ENCODE results near the gene MAST4. TPM values are rescaled to one million over a fixed set of nuclear protein-coding genes. Genes with fewer than 3 reads are reported as not detected.

MAST4 gene
- total and polyA plus RNA-seq, 2 of the 13 experiments (the other 11 are each of a cell fraction or from before 2014, with no cell fraction given), result 3.4 to 3.7 TPM

DNA sequence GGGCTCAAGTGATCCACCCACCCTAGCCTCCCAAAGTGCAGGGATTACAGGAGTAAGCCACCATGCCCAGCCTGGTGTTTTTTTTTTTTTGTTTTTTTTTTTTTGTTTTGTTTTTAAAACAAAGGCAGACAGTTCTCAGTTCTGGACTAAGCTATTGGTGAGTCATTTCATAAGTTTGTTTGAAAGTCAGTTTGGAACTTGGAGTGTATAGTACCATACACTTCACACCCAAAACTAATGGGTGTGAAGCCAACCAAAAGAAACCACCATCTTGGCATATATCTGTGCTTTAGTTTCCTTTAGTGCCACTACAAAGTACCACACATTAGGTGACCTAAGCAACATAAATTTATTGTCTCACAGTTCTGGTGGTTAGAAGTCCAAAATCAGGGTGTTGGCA, 13.4 kb downstream of the MAST4 start:
- no peaks in the 10 kb centered on the region for H3K9me3 ChIP-seq (ENCODE audit: low read length)
- in situ Hi-C loops (cut with HindIII; ENCODE audit: extremely low pct_ligation_motif_present, low pct_unique_long_range_greater_than_20kb) (no loop called here), intact Hi-C loops (cut with micrococcal nuclease; ENCODE audit: unreplicated experiment) (no loop called here)
- peak overlapping the region; percentile 3 for H2AFZ ChIP-seq (ENCODE audit: low read length)
- H3K27ac ChIP-seq (ENCODE audit: extremely low read length, insufficient read depth, low read length), result no peak overlapping the region
- ChIA-PET CTCF (ENCODE audit: low intra/inter-chr PET ratio, low total read pairs) (no interaction called here), POLR2A (no interaction called here)
- no peaks in the 10 kb centered on the region for H3K79me2 ChIP-seq (ENCODE audit: insufficient read depth, low read length)
- H3K36me3 ChIP-seq (replicated peaks in 1 of 2; ENCODE audit: control insufficient read depth in 1 of 2, insufficient read depth in 2 of 2, low read length in 2 of 2), result no peaks in the 10 kb centered on the region
- TF ChIP-seq RORA (CRISPR knock-in tag; IDR thresholded peaks at IDR 0.05) (no peak), GZF1 (CRISPR knock-in tag; IDR thresholded peaks at IDR 0.05) (no peak)
- TF ChIP-seq, protein P1, sequence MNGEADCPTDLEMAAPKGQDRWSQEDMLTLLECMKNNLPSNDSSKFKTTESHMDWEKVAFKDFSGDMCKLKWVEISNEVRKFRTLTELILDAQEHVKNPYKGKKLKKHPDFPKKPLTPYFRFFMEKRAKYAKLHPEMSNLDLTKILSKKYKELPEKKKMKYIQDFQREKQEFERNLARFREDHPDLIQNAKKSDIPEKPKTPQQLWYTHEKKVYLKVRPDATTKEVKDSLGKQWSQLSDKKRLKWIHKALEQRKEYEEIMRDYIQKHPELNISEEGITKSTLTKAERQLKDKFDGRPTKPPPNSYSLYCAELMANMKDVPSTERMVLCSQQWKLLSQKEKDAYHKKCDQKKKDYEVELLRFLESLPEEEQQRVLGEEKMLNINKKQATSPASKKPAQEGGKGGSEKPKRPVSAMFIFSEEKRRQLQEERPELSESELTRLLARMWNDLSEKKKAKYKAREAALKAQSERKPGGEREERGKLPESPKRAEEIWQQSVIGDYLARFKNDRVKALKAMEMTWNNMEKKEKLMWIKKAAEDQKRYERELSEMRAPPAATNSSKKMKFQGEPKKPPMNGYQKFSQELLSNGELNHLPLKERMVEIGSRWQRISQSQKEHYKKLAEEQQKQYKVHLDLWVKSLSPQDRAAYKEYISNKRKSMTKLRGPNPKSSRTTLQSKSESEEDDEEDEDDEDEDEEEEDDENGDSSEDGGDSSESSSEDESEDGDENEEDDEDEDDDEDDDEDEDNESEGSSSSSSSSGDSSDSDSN (CRISPR knock-in tag; IDR thresholded peaks at IDR 0.05), result no peak
- H3K4me3 ChIP-seq (replicated peaks in 1 of 3; ENCODE audit: insufficient read depth in 1 of 3, low read depth in 2 of 3, low read length in 3 of 3), result no peak overlapping the region
- FAIRE-seq (no peak), DNase-seq (ENCODE audit: low spot score) (no peak), ATAC-seq (no peak)
- 0 out of 5 replicates have a peak, but pooled peaks cover 0 to 1% of the 10 kb centered on the region in 2 experiments for H3K27me3 ChIP-seq (ENCODE audit: control insufficient read depth in 1 of 2, insufficient read depth in 2 of 2, low read length in 2 of 2)
- no TSS peak for BruUV-seq (replicated peaks)
- no peak overlapping the region for H3K4me2 ChIP-seq (ENCODE audit: low read depth, low read length)
- H3K9ac ChIP-seq (ENCODE audit: insufficient read depth, low read depth, low read length), result no peak overlapping the region
- H4K20me1 ChIP-seq (ENCODE audit: insufficient read depth, low read length), result no peaks in the 10 kb centered on the region
- H3K4me1 ChIP-seq (ENCODE audit: insufficient read depth, low read length), result no peaks in the 10 kb centered on the region

GRCh38 chr5:66612226-66612625, 16.0 kb downstream of the MAST4 start:
- Histone ChIP-seq H2AFZ (ENCODE audit: low read length) (no peak overlapping the region), H3K79me2 (ENCODE audit: insufficient read depth, low read length) (no peaks in the 10 kb centered on the region), H3K4me3 (replicated peaks in 1 of 3; ENCODE audit: insufficient read depth in 1 of 3, low read depth in 2 of 3, low read length in 3 of 3) (no peak overlapping the region), H3K27me3 (ENCODE audit: control insufficient read depth in 1 of 2, insufficient read depth in 2 of 2, low read length in 2 of 2) (0 out of 5 replicates have a peak, but pooled peaks cover 0 to 8% of the 10 kb centered on the region in 2 experiments), H3K4me2 (ENCODE audit: low read depth, low read length) (no peak overlapping the region), H4K20me1 (ENCODE audit: insufficient read depth, low read length) (no peaks in the 10 kb centered on the region), H3K9me3 (ENCODE audit: low read length) (no peaks in the 10 kb centered on the region), H3K36me3 (replicated peaks in 1 of 2; ENCODE audit: control insufficient read depth in 1 of 2, insufficient read depth in 2 of 2, low read length in 2 of 2) (no peaks in the 10 kb centered on the region), H3K4me1 (ENCODE audit: insufficient read depth, low read length) (no peaks in the 10 kb centered on the region), H3K9ac (ENCODE audit: insufficient read depth, low read depth, low read length) (no peak overlapping the region), H3K27ac (ENCODE audit: extremely low read length, insufficient read depth, low read length) (no peak overlapping the region)
- DNase-seq (ENCODE audit: low spot score), result no peak
- FAIRE-seq, result no peak
- CTCF ChIA-PET (ENCODE audit: low intra/inter-chr PET ratio, low total read pairs), result no interaction called here
- in situ Hi-C loops (cut with HindIII; ENCODE audit: extremely low pct_ligation_motif_present, low pct_unique_long_range_greater_than_20kb), result no loop called here
- intact Hi-C loops (cut with micrococcal nuclease; ENCODE audit: unreplicated experiment), result no loop called here
- POLR2A ChIA-PET, result no interaction called here
- no TSS peak for BruUV-seq (replicated peaks)
- 0% methylated on average over 5 of the region's 5 CpGs for WGBS (ENCODE audit: low lambda C conversion rate)
- ATAC-seq, result no peak
- no peak for TF ChIP-seq ZXDC (CRISPR knock-in tag; IDR thresholded peaks at IDR 0.05)
- no peak for TF ChIP-seq HNF1B (CRISPR knock-in tag; IDR thresholded peaks at IDR 0.05)
- TF ChIP-seq FOXP1 (IDR thresholded peaks at IDR 0.05), result no peak
- no peak for TF ChIP-seq FOXP1 (CRISPR knock-in tag; IDR thresholded peaks at IDR 0.05)
- no peak for TF ChIP-seq HMG20A (CRISPR knock-in tag; IDR thresholded peaks at IDR 0.05; ENCODE audit: borderline replicate concordance)
- no peak for TF ChIP-seq TBP (CRISPR knock-in tag; IDR thresholded peaks at IDR 0.05)
- no peak for TF ChIP-seq AHR (CRISPR knock-in tag; IDR thresholded peaks at IDR 0.05)
- no peak for TF ChIP-seq ETV5 (CRISPR knock-in tag; IDR thresholded peaks at IDR 0.05; ENCODE audit: borderline replicate concordance)
- no peak for TF ChIP-seq HOXA7 (CRISPR knock-in tag; IDR thresholded peaks at IDR 0.05)
- TF ChIP-seq ZMAT5 (CRISPR knock-in tag; IDR thresholded peaks at IDR 0.05; ENCODE audit: borderline replicate concordance, low read depth), result no peak
- TF ChIP-seq KDM5A (IDR thresholded peaks at IDR 0.05; ENCODE audit: borderline replicate concordance, low read length), result no peak

Measured in HepG2 (cell line).